Measurements from ENCODE around the gene ARID5B.

ARID5B gene

GRCh38 chr10:61931620-61932332 lies 30.3 kb downstream of the ARID5B start:
- no peaks in the 10 kb centered on the region for H3K27me3 ChIP-seq (ENCODE audit: control insufficient read depth, insufficient read depth, low read length)
- H3K36me3 ChIP-seq (ENCODE audit: insufficient read depth, low read length) = no peaks in the 10 kb centered on the region
- no peak overlapping the region for H3K4me2 ChIP-seq (ENCODE audit: low read length)
- no peaks in the 10 kb centered on the region for H3K9me3 ChIP-seq (replicated peaks; ENCODE audit: low read length)
- H3K4me1 ChIP-seq (ENCODE audit: control insufficient read depth, insufficient read depth, low read length) = peaks cover under 1% of the 10 kb centered on the region
- H3K4me3 ChIP-seq (ENCODE audit: low read length) = no peak overlapping the region
- H3K9ac ChIP-seq (ENCODE audit: low read depth, low read length) = no peak overlapping the region

DNA sequence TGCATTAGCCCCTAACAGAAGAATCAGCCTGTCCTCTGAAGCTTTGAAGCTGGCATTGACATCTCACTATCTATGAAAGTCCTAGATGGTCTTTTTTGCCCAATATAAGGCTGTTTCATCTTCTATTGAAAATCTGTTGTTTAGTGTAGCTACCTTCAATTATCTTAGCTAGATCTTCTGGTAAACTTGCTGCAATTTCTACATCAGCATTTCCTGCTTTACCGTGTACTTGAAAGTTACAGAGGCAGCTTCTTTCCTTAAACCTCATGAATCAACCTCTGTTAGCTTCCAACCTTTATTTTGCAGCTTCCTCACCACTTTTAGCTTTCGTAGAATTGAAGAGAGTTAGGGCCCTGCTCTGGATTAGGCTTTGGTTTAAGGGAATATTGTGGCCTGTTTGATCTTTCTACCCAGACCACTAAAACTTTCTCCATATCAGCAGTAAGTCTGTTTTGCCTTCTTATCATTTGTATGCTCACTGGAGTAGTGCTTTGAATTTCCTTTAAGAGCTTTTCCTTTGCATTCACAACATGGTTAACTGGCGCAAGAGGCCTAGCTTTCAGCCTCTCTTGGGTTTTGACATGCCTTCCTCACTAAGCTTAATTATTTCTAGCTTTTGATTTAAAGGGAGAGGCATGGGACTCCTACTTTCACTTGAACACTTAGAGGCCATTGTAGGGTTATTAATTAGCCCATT lies 32.5 kb downstream of the ARID5B start:
- Histone ChIP-seq H3K9ac (ENCODE audit: low read depth, low read length) (no peak overlapping the region), H3K9me3 (replicated peaks; ENCODE audit: low read length) (no peaks in the 10 kb centered on the region), H3K4me3 (ENCODE audit: low read length) (no peak overlapping the region), H3K36me3 (ENCODE audit: insufficient read depth, low read length) (no peaks in the 10 kb centered on the region), H3K4me2 (ENCODE audit: low read length) (no peak overlapping the region), H3K27me3 (ENCODE audit: control insufficient read depth, insufficient read depth, low read length) (no peaks in the 10 kb centered on the region), H3K4me1 (ENCODE audit: control insufficient read depth, insufficient read depth, low read length) (peaks cover 23% of the 10 kb centered on the region)

DNA sequence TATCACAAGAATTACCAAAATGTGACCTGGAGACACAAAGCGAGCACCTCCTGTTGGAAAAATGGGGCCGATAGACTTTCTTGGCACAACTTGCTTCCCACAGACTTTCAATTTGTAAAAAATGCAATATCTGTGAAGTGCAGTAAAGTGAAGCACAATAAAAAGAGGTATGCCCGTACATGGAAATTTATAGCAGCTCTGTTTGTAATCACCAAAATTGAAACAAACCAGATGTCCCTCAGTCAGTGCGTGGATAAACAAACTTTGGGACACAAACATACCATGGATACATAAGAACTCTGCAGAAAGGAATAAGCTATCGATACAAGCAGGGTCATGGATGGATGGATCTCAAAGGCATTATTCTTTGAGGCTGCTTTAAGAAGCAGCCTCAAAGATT lies 33.6 kb downstream of the ARID5B start:
- Histone ChIP-seq H3K4me1 (ENCODE audit: control insufficient read depth, insufficient read depth, low read length) (peaks cover 33% of the 10 kb centered on the region), H3K4me3 (ENCODE audit: low read length) (no peak overlapping the region), H3K9me3 (replicated peaks; ENCODE audit: low read length) (no peaks in the 10 kb centered on the region), H3K4me2 (ENCODE audit: low read length) (no peak overlapping the region), H3K36me3 (ENCODE audit: insufficient read depth, low read length) (no peaks in the 10 kb centered on the region), H3K9ac (ENCODE audit: low read depth, low read length) (no peak overlapping the region), H3K27me3 (ENCODE audit: control insufficient read depth, insufficient read depth, low read length) (no peaks in the 10 kb centered on the region)

- Histone ChIP-seq H3K4me3 (ENCODE audit: low read length) (no peak overlapping the region), H3K27me3 (ENCODE audit: control insufficient read depth, insufficient read depth, low read length) (no peaks in the 10 kb centered on the region), H3K9me3 (replicated peaks; ENCODE audit: low read length) (no peaks in the 10 kb centered on the region), H3K36me3 (ENCODE audit: insufficient read depth, low read length) (peaks cover 3% of the 10 kb centered on the region), H3K4me1 (ENCODE audit: control insufficient read depth, insufficient read depth, low read length) (peaks cover 46% of the 10 kb centered on the region), H3K4me2 (ENCODE audit: low read length) (no peak overlapping the region), H3K9ac (ENCODE audit: low read depth, low read length) (no peak overlapping the region)
Observed at GRCh38 chr10:61936770-61937169, 35.3 kb downstream of the ARID5B start.

DNA sequence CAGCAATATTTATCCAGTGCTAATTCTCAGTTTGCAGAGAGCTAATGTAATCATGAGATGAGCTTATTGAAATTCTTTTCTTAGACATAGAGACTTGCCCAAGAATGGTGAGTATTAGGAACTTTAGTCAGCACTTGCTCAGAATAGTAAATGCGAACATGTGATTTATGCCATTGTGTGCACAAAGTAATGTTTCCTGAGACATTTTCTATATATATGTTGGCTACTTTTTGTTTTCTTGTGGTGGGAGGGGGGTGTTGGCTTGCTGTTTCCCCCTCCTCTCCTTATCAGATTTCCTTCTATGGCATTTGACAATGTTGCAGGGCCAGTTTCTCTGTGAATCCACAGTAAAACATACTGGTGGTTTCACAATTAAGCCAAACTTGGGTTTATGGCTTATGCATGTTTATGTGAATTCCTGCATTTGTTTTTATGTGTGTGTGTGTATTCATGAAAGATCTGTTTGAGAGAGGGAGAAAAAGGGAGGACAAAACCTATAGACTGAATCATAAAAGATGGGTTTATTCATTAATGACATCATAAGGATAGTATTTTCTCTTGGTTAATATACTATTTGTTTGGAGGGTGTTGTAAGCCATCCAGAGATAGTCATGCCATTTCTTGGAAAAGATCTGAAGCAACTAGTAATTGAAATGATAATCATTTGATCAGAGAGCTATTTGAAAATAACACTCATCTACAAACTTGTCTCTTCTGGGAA lies 36.3 kb downstream of the ARID5B start:
- Histone ChIP-seq H3K4me3 (ENCODE audit: low read length) (peak overlapping the region; percentile 54), H3K36me3 (ENCODE audit: insufficient read depth, low read length) (peaks cover 3% of the 10 kb centered on the region), H3K27me3 (ENCODE audit: control insufficient read depth, insufficient read depth, low read length) (no peaks in the 10 kb centered on the region), H3K9me3 (replicated peaks; ENCODE audit: low read length) (no peaks in the 10 kb centered on the region), H3K4me1 (ENCODE audit: control insufficient read depth, insufficient read depth, low read length) (peaks cover 51% of the 10 kb centered on the region), H3K9ac (ENCODE audit: low read depth, low read length) (peak overlapping the region; percentile 72), H3K4me2 (ENCODE audit: low read length) (peak overlapping the region; percentile 74)

DNA sequence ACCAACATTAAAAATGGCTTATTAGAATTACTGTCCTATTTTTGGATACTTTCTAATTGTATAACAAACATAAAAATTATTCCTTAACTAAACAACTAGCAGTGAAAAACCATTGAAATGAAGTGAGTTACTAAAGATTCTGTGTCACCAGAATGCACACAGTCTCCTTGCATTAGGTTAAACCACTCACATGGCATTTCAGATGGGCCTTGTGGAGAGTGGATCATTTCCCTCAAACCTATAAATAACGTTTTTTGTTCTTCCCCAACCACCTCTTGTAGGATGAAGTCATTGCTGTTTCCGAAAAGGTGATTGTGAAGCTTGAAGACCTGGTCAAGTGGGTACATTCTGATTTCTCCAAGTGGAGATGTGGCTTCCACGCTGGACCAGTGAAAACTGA lies 38.4 kb downstream of the ARID5B start:
- peaks cover 3% of the 10 kb centered on the region for H3K36me3 ChIP-seq (ENCODE audit: insufficient read depth, low read length)
- H3K27me3 ChIP-seq (ENCODE audit: control insufficient read depth, insufficient read depth, low read length) = no peaks in the 10 kb centered on the region
- H3K4me3 ChIP-seq (ENCODE audit: low read length) = peak overlapping the region; percentile 24
- peak overlapping the region; percentile 55 for H3K4me2 ChIP-seq (ENCODE audit: low read length)
- peak overlapping the region; percentile 72 for H3K9ac ChIP-seq (ENCODE audit: low read depth, low read length)
- no peaks in the 10 kb centered on the region for H3K9me3 ChIP-seq (replicated peaks; ENCODE audit: low read length)
- peaks cover 72% of the 10 kb centered on the region for H3K4me1 ChIP-seq (ENCODE audit: control insufficient read depth, insufficient read depth, low read length)

GRCh38 chr10:61941202-61941681 lies 39.7 kb downstream of the ARID5B start:
- Histone ChIP-seq H3K4me2 (ENCODE audit: low read length) (no peak overlapping the region), H3K27me3 (ENCODE audit: control insufficient read depth, insufficient read depth, low read length) (no peaks in the 10 kb centered on the region), H3K9me3 (replicated peaks; ENCODE audit: low read length) (no peaks in the 10 kb centered on the region), H3K4me3 (ENCODE audit: low read length) (no peak overlapping the region), H3K4me1 (ENCODE audit: control insufficient read depth, insufficient read depth, low read length) (peaks cover 73% of the 10 kb centered on the region), H3K36me3 (ENCODE audit: insufficient read depth, low read length) (peaks cover 3% of the 10 kb centered on the region), H3K9ac (ENCODE audit: low read depth, low read length) (no peak overlapping the region)

GRCh38 chr10:61942604-61943461 lies 41.3 kb downstream of the ARID5B start:
- peaks cover 3% of the 10 kb centered on the region for H3K36me3 ChIP-seq (ENCODE audit: insufficient read depth, low read length)

DNA sequence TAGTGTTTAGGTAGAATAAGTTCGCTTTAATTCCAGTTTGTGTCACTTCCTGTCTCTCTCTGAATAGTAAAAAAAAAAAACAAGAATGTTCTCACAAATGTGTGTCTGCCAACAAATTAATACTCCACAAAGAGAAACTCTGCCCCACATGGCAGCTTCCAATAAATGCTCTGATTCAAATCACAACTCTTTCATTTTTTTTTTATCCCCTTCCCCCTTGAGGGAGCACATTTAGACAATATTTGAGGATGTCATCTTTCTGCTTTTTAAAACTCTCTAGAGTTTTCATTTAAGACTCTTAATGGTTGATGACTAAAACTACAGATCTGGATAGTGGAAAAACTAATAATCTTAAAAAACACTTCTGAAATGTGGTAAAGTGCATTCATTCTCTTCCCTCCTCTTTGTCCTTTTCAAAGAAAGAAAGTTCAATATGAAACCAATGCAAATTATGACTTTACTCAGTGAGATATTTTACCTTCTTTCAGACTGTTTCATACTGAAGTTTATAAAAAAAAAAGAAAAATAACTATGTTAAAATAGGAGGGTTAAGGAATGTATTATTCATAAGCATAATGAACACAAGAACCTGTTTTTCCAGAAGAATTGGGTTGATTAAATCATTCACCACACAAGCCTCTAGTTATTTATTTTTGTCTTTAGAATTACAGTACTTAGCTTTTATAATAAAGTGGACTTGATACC lies 42.3 kb downstream of the ARID5B start:
- Histone ChIP-seq H3K27me3 (ENCODE audit: control insufficient read depth, insufficient read depth, low read length) (no peaks in the 10 kb centered on the region), H3K4me2 (ENCODE audit: low read length) (peak overlapping the region; percentile 71), H3K9ac (ENCODE audit: low read depth, low read length) (peak overlapping the region; percentile 73), H3K4me1 (ENCODE audit: control insufficient read depth, insufficient read depth, low read length) (peaks cover 52% of the 10 kb centered on the region), H3K36me3 (ENCODE audit: insufficient read depth, low read length) (peaks cover 6% of the 10 kb centered on the region), H3K9me3 (replicated peaks; ENCODE audit: low read length) (no peaks in the 10 kb centered on the region), H3K4me3 (ENCODE audit: low read length) (peak overlapping the region; percentile 51)

More at GRCh38 chr10:61942604-61943461, 41.3 kb downstream of the ARID5B start:
- peak overlapping the region; percentile 51 for H3K4me3 ChIP-seq (ENCODE audit: low read length)
- H3K27me3 ChIP-seq (ENCODE audit: control insufficient read depth, insufficient read depth, low read length) = no peaks in the 10 kb centered on the region
- H3K4me2 ChIP-seq (ENCODE audit: low read length) = peak overlapping the region; percentile 71
- peaks cover 62% of the 10 kb centered on the region for H3K4me1 ChIP-seq (ENCODE audit: control insufficient read depth, insufficient read depth, low read length)
- peak overlapping the region; percentile 73 for H3K9ac ChIP-seq (ENCODE audit: low read depth, low read length)
- no peaks in the 10 kb centered on the region for H3K9me3 ChIP-seq (replicated peaks; ENCODE audit: low read length)

- Histone ChIP-seq H3K4me2 (ENCODE audit: low read length) (no peak overlapping the region), H3K27me3 (ENCODE audit: control insufficient read depth, insufficient read depth, low read length) (no peaks in the 10 kb centered on the region), H3K9me3 (replicated peaks; ENCODE audit: low read length) (no peaks in the 10 kb centered on the region), H3K4me1 (ENCODE audit: control insufficient read depth, insufficient read depth, low read length) (peaks cover 45% of the 10 kb centered on the region), H3K9ac (ENCODE audit: low read depth, low read length) (peak overlapping the region; percentile 73), H3K4me3 (ENCODE audit: low read length) (no peak overlapping the region), H3K36me3 (ENCODE audit: insufficient read depth, low read length) (peaks cover 11% of the 10 kb centered on the region)
Observed at GRCh38 chr10:61944410-61945147, 43.1 kb downstream of the ARID5B start.

Data from skeletal muscle satellite cell (primary cell).